Measurements from ENCODE around the gene SSTR3.
"Not testable (repeated sequence)": the region's sequence is repeated elsewhere in the genome, so short reads cannot be mapped to it uniquely, and the experiment has no call there.

The SSTR3 gene

GRCh38 chr22:37209140-37209845 is 3.0 kb downstream of the SSTR3 start:
- DNase-seq = no peak

- no peak for DNase-seq
These were observed 3.7 kb downstream of the SSTR3 start for GRCh38 chr22:37208401-37209139.

- DNase-seq = no peak
These were observed 4.3 kb downstream of the SSTR3 start for GRCh38 chr22:37207981-37208380.

- DNase-seq = no peak
These were observed 5.1 kb downstream of the SSTR3 start for GRCh38 chr22:37206841-37207821.

GRCh38 chr22:37206118-37206840 is 6.0 kb downstream of the SSTR3 start:
- no peak for DNase-seq

- no peak for DNase-seq
These were observed 7.2 kb downstream of the SSTR3 start for GRCh38 chr22:37205046-37205445.

- DNase-seq = no peak
These were observed 8.1 kb downstream of the SSTR3 start for GRCh38 chr22:37204045-37204655.

GRCh38 chr22:37203354-37204044 is 8.8 kb downstream of the SSTR3 start:
- no peak for DNase-seq

GRCh38 chr22:37202716-37203115 is 9.6 kb downstream of the SSTR3 start:
- DNase-seq = no peak

GRCh38 chr22:37202001-37202555 is 10.2 kb downstream of the SSTR3 start:
- DNase-seq = no peak

GRCh38 chr22:37201443-37201820 is 10.8 kb downstream of the SSTR3 start:
- not testable (repeated sequence) for DNase-seq

- DNase-seq = no peak
These were observed 12.5 kb downstream of the SSTR3 start for GRCh38 chr22:37199760-37200108.

GRCh38 chr22:37199103-37199759 is 13.0 kb downstream of the SSTR3 start:
- DNase-seq = peak; percentile 100

- peak; percentile 93 for DNase-seq
These were observed 13.8 kb downstream of the SSTR3 start for GRCh38 chr22:37198258-37199102.

GRCh38 chr22:37197451-37198257 is 14.6 kb downstream of the SSTR3 start:
- DNase-seq = no peak

GRCh38 chr22:37196539-37197450 is 15.5 kb downstream of the SSTR3 start:
- DNase-seq = no peak

- no peak for DNase-seq
These were observed 16.4 kb downstream of the SSTR3 start for GRCh38 chr22:37195921-37196320.

- no peak for DNase-seq
These were observed 17.5 kb downstream of the SSTR3 start for GRCh38 chr22:37194750-37195149.
